Naive thymus-derived CD4-positive, alpha-beta T cell (primary cell): ENCODE data around the gene NTNG1. TPM values are rescaled to one million over a fixed set of nuclear protein-coding genes. Genes with fewer than 3 reads are reported as not detected.
A peak's percentile ranks its signal among the peaks of the same experiment; 100 is the strongest.

ENCODE experiments used
- ATAC-seq: fragments of 150-1000 bp; cut with Tn5 transposase; 2 replicates; pipeline ENCODE4 v1.10.0; 2021; ENCODE audit warnings: mild to moderate bottlenecking, moderate library complexity
- CTCF ChIA-PET: fragments of 350-600 bp; sonication (Branson Sonifier 250); formaldehyde crosslinking; loops from one replicate; lab custom pipeline; 2021; ENCODE audit warnings: antibody characterized with exemption; lab: Charles Lee
- POLR2A ChIA-PET: fragments of 350-600 bp; sonication (Branson Sonifier 250); formaldehyde crosslinking; loops from one replicate; lab custom pipeline; 2021; ENCODE audit warnings: antibody characterized with exemption, inconsistent platforms; lab: Charles Lee
- DNase-seq, 9 donors: peaks; one replicate each; pipeline versions ENCODE4 v3.0.0 to v3.0.0-alpha.2; 2020 to 2022; ENCODE audit warnings: mixed read lengths in 1 of 9
- H3K27ac ChIP-seq: one replicate; pipeline ENCODE4 v1.7.0; 2013; ENCODE audit warnings: mild to moderate bottlenecking, low read depth, low read length, moderate library complexity
- H3K27me3 ChIP-seq, 2 donors: one replicate each; pipeline ENCODE4 v1.7.0; 2013; ENCODE audit warnings: low read length in 2 of 2, mild to moderate bottlenecking in 2 of 2, moderate library complexity in 2 of 2; ENCODE audit not compliant: control insufficient read depth in 2 of 2, insufficient read depth in 2 of 2
- H3K36me3 ChIP-seq, 3 experiments: 1 replicate in 2 of 3; 2 replicates in 1 of 3; pipeline ENCODE4 v1.7.0; 2013; ENCODE audit warnings: low read length in 3 of 3, mild to moderate bottlenecking in 3 of 3, moderate library complexity in 1 of 3; ENCODE audit not compliant: insufficient read depth in 3 of 3, control insufficient read depth in 2 of 3
- H3K4me1 ChIP-seq, 2 donors: one replicate each; pipeline ENCODE4 v1.7.0; 2013; ENCODE audit warnings: low read length in 2 of 2, mild to moderate bottlenecking in 2 of 2, moderate library complexity in 1 of 2; ENCODE audit not compliant: control insufficient read depth in 2 of 2, insufficient read depth in 2 of 2
- H3K4me3 ChIP-seq: 2 replicates; pipeline ENCODE4 v1.7.0; 2013; ENCODE audit warnings: mild to moderate bottlenecking, low read length
- H3K9me3 ChIP-seq, 3 experiments: 1 replicate in 2 of 3; 2 replicates in 1 of 3; pipeline ENCODE4 v1.7.0; 2013; ENCODE audit warnings: low read length in 3 of 3; ENCODE audit not compliant: control insufficient read depth in 2 of 3
- H3K27ac Mint-ChIP-seq, 9 donors: one replicate each; pipeline ENCODE4 v1.8.0; 2020 to 2022; ENCODE audit warnings: mixed read lengths in 9 of 9, mild to moderate bottlenecking in 8 of 9, moderate library complexity in 5 of 9, inconsistent platforms in 2 of 9
- H3K27me3 Mint-ChIP-seq, 5 donors: one replicate each; pipeline ENCODE4 v1.8.0; 2021 to 2022; ENCODE audit warnings: mixed read lengths in 5 of 5, mild to moderate bottlenecking in 1 of 5
- H3K36me3 Mint-ChIP-seq, 5 donors: one replicate each; pipeline ENCODE4 v1.8.0; 2020 to 2022; ENCODE audit warnings: mixed read lengths in 5 of 5, mild to moderate bottlenecking in 3 of 5, inconsistent platforms in 1 of 5
- H3K4me1 Mint-ChIP-seq, 7 donors: one replicate each; pipeline ENCODE4 v1.8.0; 2020 to 2022; ENCODE audit warnings: mixed read lengths in 7 of 7, mild to moderate bottlenecking in 3 of 7, inconsistent platforms in 1 of 7
- H3K4me3 Mint-ChIP-seq, 10 donors: one replicate each; pipeline ENCODE4 v1.8.0; 2020 to 2022; ENCODE audit warnings: mild to moderate bottlenecking in 10 of 10, mixed read lengths in 10 of 10, moderate library complexity in 6 of 10, inconsistent platforms in 2 of 10
- H3K9me3 Mint-ChIP-seq, 11 donors: one replicate each; pipeline ENCODE4 v1.8.0; 2020 to 2022; ENCODE audit warnings: mixed read lengths in 11 of 11, mild to moderate bottlenecking in 4 of 11, inconsistent platforms in 1 of 11, moderate library complexity in 1 of 11
- intact Hi-C, 2 donors: fragments of 100-400 bp; cut with micrococcal nuclease; formaldehyde crosslinking; loops; one replicate each; pipeline ENCODE4 v1.15.1; 2023
- polyA plus RNA-seq, 2 donors: library from polyadenylated mRNA; unstranded; fragments of 300-500 nt; fragmentation: Illumina TruSeq; gene quantifications; one replicate each; pipeline ENCODE4 v1.2.3, GENCODE V29; 2021
- total RNA-seq, 6 experiments: library from RNA in 5 of 6; stranded (reverse) in 5 of 6; gene quantifications; 1 replicate in 5 of 6; 2 replicates in 1 of 6; pipeline ENCODE4 v1.2.3 and lab custom pipeline; 2021 to 2026

The NTNG1 gene
- total and polyA plus RNA-seq, 7 experiments from 2014 or later: not detected

GRCh38 chr1:107432108-107432507 lies 291.3 kb downstream of the NTNG1 start:
- no peaks in the 10 kb centered on the region for H3K36me3 Mint-ChIP-seq
- no peak for ATAC-seq
- intact Hi-C loops: no loop called here
- Histone ChIP-seq H3K4me3 (no peak overlapping the region), H3K9me3 (no peaks in the 10 kb centered on the region), H3K4me1 (no peaks in the 10 kb centered on the region), H3K27ac (no peak overlapping the region), H3K36me3 (no peaks in the 10 kb centered on the region), H3K27me3 (peaks cover 0 to 5% of the 10 kb centered on the region in 2 donors)
- CTCF ChIA-PET: no interaction called here
- no peak overlapping the region for H3K4me3 Mint-ChIP-seq
- H3K9me3 Mint-ChIP-seq: no peaks in the 10 kb centered on the region
- H3K27ac Mint-ChIP-seq: no peak overlapping the region
- no peak for DNase-seq
- POLR2A ChIA-PET: no interaction called here
- H3K4me1 Mint-ChIP-seq: no peaks in the 10 kb centered on the region
- peaks cover 2 to 15% (median 9%) of the 10 kb centered on the region in 5 donors for H3K27me3 Mint-ChIP-seq

GRCh38 chr1:107433068-107433467 lies 292.2 kb downstream of the NTNG1 start:
- Mint-ChIP-seq H3K27ac (no peak overlapping the region), H3K4me3 (no peak overlapping the region), H3K4me1 (no peaks in the 10 kb centered on the region), H3K36me3 (no peaks in the 10 kb centered on the region), H3K27me3 (peaks cover 2 to 13% (median 7%) of the 10 kb centered on the region in 5 donors), H3K9me3 (no peaks in the 10 kb centered on the region)
- no peaks in the 10 kb centered on the region for H3K36me3 ChIP-seq
- H3K27ac ChIP-seq: no peak overlapping the region
- H3K4me1 ChIP-seq: no peaks in the 10 kb centered on the region
- no peak overlapping the region for H3K4me3 ChIP-seq
- POLR2A ChIA-PET: no interaction called here
- ATAC-seq: no peak
- CTCF ChIA-PET: no interaction called here
- peaks cover 0 to 5% of the 10 kb centered on the region in 2 donors for H3K27me3 ChIP-seq
- no peaks in the 10 kb centered on the region for H3K9me3 ChIP-seq
- intact Hi-C loops: no loop called here
- no peak for DNase-seq

- Mint-ChIP-seq H3K27ac (no peak overlapping the region), H3K9me3 (no peaks in the 10 kb centered on the region), H3K36me3 (no peaks in the 10 kb centered on the region), H3K27me3 (peaks cover 2 to 12% (median 7%) of the 10 kb centered on the region in 5 donors), H3K4me3 (no peak overlapping the region), H3K4me1 (no peaks in the 10 kb centered on the region)
- Histone ChIP-seq H3K4me1 (no peaks in the 10 kb centered on the region), H3K9me3 (no peaks in the 10 kb centered on the region), H3K36me3 (no peaks in the 10 kb centered on the region), H3K4me3 (no peak overlapping the region), H3K27ac (no peak overlapping the region), H3K27me3 (peaks cover 0 to 5% of the 10 kb centered on the region in 2 donors)
- intact Hi-C loops: no loop called here
- CTCF ChIA-PET: no interaction called here
- ATAC-seq (no peak), DNase-seq (no peak)
- POLR2A ChIA-PET: no interaction called here
These were observed 293.0 kb downstream of the NTNG1 start for GRCh38 chr1:107433635-107434360.

- H3K4me1 Mint-ChIP-seq: no peaks in the 10 kb centered on the region
- H3K27me3 Mint-ChIP-seq: peaks cover 0 to 9% (median 7%) of the 10 kb centered on the region in 5 donors
- H3K9me3 Mint-ChIP-seq: no peaks in the 10 kb centered on the region
- H3K36me3 Mint-ChIP-seq: no peaks in the 10 kb centered on the region
- intact Hi-C loops: no loop called here
- DNase-seq (no peak), ATAC-seq (peak; percentile 53)
- Histone ChIP-seq H3K4me3 (no peak overlapping the region), H3K9me3 (no peaks in the 10 kb centered on the region), H3K36me3 (no peaks in the 10 kb centered on the region), H3K4me1 (no peaks in the 10 kb centered on the region), H3K27me3 (peaks cover 0 to 5% of the 10 kb centered on the region in 2 donors), H3K27ac (no peak overlapping the region)
- H3K27ac Mint-ChIP-seq: no peak overlapping the region
- no peak overlapping the region for H3K4me3 Mint-ChIP-seq
- ChIA-PET POLR2A (no interaction called here), CTCF (no interaction called here)
These were observed 293.5 kb downstream of the NTNG1 start for GRCh38 chr1:107434361-107434693.

GRCh38 chr1:107436552-107437241 lies 295.9 kb downstream of the NTNG1 start:
- no peak for ATAC-seq
- no peaks in the 10 kb centered on the region for H3K36me3 ChIP-seq
- H3K4me3 Mint-ChIP-seq: no peak overlapping the region
- H3K27me3 Mint-ChIP-seq: peaks cover 0 to 16% (median 6%) of the 10 kb centered on the region in 5 donors
- H3K27ac Mint-ChIP-seq: no peak overlapping the region
- no peaks in the 10 kb centered on the region for H3K4me1 Mint-ChIP-seq
- no peaks in the 10 kb centered on the region for H3K9me3 Mint-ChIP-seq
- ChIA-PET POLR2A (no interaction called here), CTCF (no interaction called here)
- no peaks in the 10 kb centered on the region for H3K4me1 ChIP-seq
- no peaks in the 10 kb centered on the region for H3K36me3 Mint-ChIP-seq
- H3K4me3 ChIP-seq: no peak overlapping the region
- no peak for DNase-seq
- H3K27me3 ChIP-seq: no peaks in the 10 kb centered on the region
- intact Hi-C loops: no loop called here
- no peaks in the 10 kb centered on the region for H3K9me3 ChIP-seq
- no peak overlapping the region for H3K27ac ChIP-seq

GRCh38 chr1:107439567-107439966 lies 298.7 kb downstream of the NTNG1 start:
- H3K4me3 ChIP-seq: no peak overlapping the region
- ATAC-seq: no peak
- Mint-ChIP-seq H3K9me3 (no peaks in the 10 kb centered on the region), H3K4me1 (peaks cover 0 to 2% (median 0%) of the 10 kb centered on the region in 7 donors), H3K27ac (no peak overlapping the region), H3K36me3 (no peaks in the 10 kb centered on the region), H3K27me3 (peaks cover 0 to 16% (median 11%) of the 10 kb centered on the region in 5 donors), H3K4me3 (no peak overlapping the region)
- no peaks in the 10 kb centered on the region for H3K36me3 ChIP-seq
- no peaks in the 10 kb centered on the region for H3K9me3 ChIP-seq
- H3K27me3 ChIP-seq: no peaks in the 10 kb centered on the region
- no peak for DNase-seq
- intact Hi-C loops: no loop called here
- H3K4me1 ChIP-seq: no peaks in the 10 kb centered on the region
- H3K27ac ChIP-seq: no peak overlapping the region
- ChIA-PET POLR2A (no interaction called here), CTCF (no interaction called here)

GRCh38 chr1:107442551-107442950 lies 301.7 kb downstream of the NTNG1 start:
- no peak overlapping the region for H3K4me3 Mint-ChIP-seq
- H3K9me3 ChIP-seq: no peaks in the 10 kb centered on the region
- H3K27me3 ChIP-seq: no peaks in the 10 kb centered on the region
- H3K4me1 ChIP-seq: no peaks in the 10 kb centered on the region
- intact Hi-C loops: no loop called here
- H3K4me3 ChIP-seq: no peak overlapping the region
- no peak overlapping the region for H3K27ac Mint-ChIP-seq
- H3K27me3 Mint-ChIP-seq: peaks cover 0 to 16% (median 9%) of the 10 kb centered on the region in 5 donors
- POLR2A ChIA-PET: no interaction called here
- peaks cover 0 to 2% (median 0%) of the 10 kb centered on the region in 7 donors for H3K4me1 Mint-ChIP-seq
- CTCF ChIA-PET: no interaction called here
- no peak overlapping the region for H3K27ac ChIP-seq
- H3K36me3 ChIP-seq: no peaks in the 10 kb centered on the region
- no peaks in the 10 kb centered on the region for H3K36me3 Mint-ChIP-seq
- no peak for ATAC-seq
- H3K9me3 Mint-ChIP-seq: no peaks in the 10 kb centered on the region
- DNase-seq: no peak
